Measurements from ENCODE around the gene BTBD2. TPM values are rescaled to one million over a fixed set of nuclear protein-coding genes. Genes with fewer than 3 reads are reported as not detected.

BTBD2 gene
- total RNA-seq, 3 donors from 2014 or later = 52.0 to 67.2 (median 54.4) TPM

- H3K9me3 ChIP-seq = no peaks in the 10 kb centered on the region
- DNase-seq (ENCODE audit: low spot score in 2 of 2) = peak in 1 of 2 donors; percentile 41
- H3K4me3 ChIP-seq = peak within 1 kb of the TSS; percentile 71 to 81 (median 78)
- TF ChIP-seq POLR2AphosphoS5 (IDR thresholded peaks at IDR 0.05) (no peak), POLR2A (IDR thresholded peaks at IDR 0.05) (no peak)
- TF ChIP-seq, protein P1, sequence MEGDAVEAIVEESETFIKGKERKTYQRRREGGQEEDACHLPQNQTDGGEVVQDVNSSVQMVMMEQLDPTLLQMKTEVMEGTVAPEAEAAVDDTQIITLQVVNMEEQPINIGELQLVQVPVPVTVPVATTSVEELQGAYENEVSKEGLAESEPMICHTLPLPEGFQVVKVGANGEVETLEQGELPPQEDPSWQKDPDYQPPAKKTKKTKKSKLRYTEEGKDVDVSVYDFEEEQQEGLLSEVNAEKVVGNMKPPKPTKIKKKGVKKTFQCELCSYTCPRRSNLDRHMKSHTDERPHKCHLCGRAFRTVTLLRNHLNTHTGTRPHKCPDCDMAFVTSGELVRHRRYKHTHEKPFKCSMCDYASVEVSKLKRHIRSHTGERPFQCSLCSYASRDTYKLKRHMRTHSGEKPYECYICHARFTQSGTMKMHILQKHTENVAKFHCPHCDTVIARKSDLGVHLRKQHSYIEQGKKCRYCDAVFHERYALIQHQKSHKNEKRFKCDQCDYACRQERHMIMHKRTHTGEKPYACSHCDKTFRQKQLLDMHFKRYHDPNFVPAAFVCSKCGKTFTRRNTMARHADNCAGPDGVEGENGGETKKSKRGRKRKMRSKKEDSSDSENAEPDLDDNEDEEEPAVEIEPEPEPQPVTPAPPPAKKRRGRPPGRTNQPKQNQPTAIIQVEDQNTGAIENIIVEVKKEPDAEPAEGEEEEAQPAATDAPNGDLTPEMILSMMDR (IDR thresholded peaks at IDR 0.05) = peak in 1 of 3 donors; percentile 21
- no peaks in the 10 kb centered on the region for H3K27me3 ChIP-seq
- no peaks in the 10 kb centered on the region for H3K36me3 ChIP-seq
- intact Hi-C loops (cut with DNase I; ENCODE audit: low total_unique reads) = no loop called here
- H3K4me1 ChIP-seq = peaks cover 8 to 15% of the 10 kb centered on the region in 2 donors
- peak within 1 kb of the TSS; percentile 97 to 98 for H3K27ac ChIP-seq
Observed at GRCh38 chr19:1941146-1942077, 74.1 kb downstream of the BTBD2 start, which contains the start of gene CSNK1G2. CSNK1G2 (plus strand) TSS chr19:1941172; CDS start chr19:1969773, 28,601 bp downstream.

DNA sequence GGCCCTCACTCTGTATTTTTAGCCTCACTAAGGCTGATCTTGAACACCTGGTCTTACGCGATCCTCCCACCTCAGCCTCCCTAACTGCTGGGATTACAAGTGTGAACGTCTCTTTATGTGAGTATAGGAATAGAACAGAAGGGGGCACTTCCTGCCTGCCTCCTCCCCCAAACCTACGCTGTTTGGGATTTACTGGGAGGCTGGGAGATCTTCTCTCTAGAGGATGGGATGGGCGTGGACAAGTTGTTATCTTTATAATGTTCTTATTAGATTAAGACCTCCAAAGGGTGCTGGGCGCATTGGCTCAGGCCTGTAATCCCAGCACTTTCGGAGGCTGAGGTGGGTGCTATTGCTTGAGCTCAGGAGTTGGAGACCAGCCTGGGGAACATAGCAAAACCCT, 77.4 kb downstream of the BTBD2 start:
- H3K9me3 ChIP-seq = no peaks in the 10 kb centered on the region
- H3K27ac ChIP-seq = no peak overlapping the region
- H3K27me3 ChIP-seq = no peaks in the 10 kb centered on the region
- no peaks in the 10 kb centered on the region for H3K36me3 ChIP-seq
- H3K4me3 ChIP-seq = no peak overlapping the region
- H3K4me1 ChIP-seq = peaks cover 6% of the 10 kb centered on the region in 2 donors
- no peak for TF ChIP-seq POLR2A (IDR thresholded peaks at IDR 0.05)
- TF ChIP-seq, protein P1 (IDR thresholded peaks at IDR 0.05) = no peak
- intact Hi-C loops (cut with DNase I; ENCODE audit: low total_unique reads) = loop anchor here (10.0 kb wide), 1 partner anchor 127 kb away; no protein-coding TSS in a partner anchor
- DNase-seq (ENCODE audit: low spot score in 2 of 2) = no peak

DNA sequence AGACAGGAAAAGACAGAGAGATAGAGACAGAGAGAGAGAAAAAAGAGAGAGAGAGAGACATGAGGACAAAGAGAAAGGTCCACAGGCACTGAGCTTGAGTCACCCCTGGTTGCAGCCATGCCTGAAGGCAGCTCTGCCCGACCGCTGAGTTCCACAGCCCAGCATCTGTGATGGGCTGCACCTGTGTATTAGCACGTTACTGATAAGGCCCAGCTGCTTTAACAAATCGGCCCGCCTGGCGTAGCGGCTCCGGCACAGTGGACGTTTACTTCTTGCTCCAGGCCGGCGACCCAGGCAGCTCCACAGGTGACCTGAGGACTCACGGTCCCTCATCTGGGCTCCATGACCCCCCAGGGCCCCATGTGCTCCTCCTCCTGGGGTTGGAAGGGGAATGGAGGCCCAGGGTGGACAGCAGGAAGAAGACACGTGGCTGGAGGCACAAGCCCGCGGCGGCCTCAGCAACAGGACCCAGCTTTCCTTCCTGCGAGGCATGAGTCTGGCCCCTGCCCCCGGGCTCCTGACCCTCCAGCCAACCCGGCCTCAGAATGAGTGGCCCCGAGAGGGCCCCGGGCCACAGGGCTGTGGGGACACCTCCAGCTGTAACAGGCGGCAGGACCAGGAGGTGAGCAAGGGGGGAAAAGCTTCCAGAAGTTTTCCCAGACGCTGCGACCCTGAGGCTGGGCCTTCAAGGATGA, 78.5 kb downstream of the BTBD2 start:
- DNase-seq (ENCODE audit: low spot score in 2 of 2) = no peak
- Histone ChIP-seq H3K27ac (no peak overlapping the region), H3K4me3 (no peak overlapping the region), H3K4me1 (no peaks in the 10 kb centered on the region), H3K9me3 (peaks cover 0 to 6% of the 10 kb centered on the region in 2 donors), H3K36me3 (no peaks in the 10 kb centered on the region), H3K27me3 (no peaks in the 10 kb centered on the region)
- TF ChIP-seq, protein P1 (IDR thresholded peaks at IDR 0.05) = no peak
- intact Hi-C loops (cut with DNase I; ENCODE audit: low total_unique reads) = loop anchor here (10.0 kb wide), 1 partner anchor 128 kb away; no protein-coding TSS in a partner anchor

DNA sequence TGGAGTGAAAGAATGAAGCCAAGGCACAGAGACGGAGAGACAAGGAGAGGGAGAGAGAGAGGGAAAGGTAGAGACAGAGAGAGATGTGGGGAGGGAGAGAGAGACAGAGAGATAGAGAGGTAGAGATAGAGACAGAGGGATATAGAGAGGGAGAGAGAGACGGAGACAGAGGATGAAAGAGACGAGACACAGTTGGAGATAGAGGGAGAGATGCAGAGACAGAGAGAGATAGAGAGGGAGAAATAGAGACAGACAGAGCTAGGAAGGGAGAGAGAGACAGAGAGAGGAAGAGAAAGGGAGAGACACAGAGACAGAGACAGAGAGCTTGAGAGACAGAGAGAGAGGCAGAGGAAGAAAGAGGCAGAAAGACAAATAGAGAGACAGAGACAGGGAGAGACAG, 79.1 kb downstream of the BTBD2 start:
- Histone ChIP-seq H3K27ac (no peak overlapping the region), H3K9me3 (peaks cover 0 to 7% of the 10 kb centered on the region in 2 donors), H3K27me3 (no peaks in the 10 kb centered on the region), H3K4me1 (no peaks in the 10 kb centered on the region), H3K36me3 (no peaks in the 10 kb centered on the region), H3K4me3 (no peak overlapping the region)
- DNase-seq (ENCODE audit: low spot score in 2 of 2) = no peak
- intact Hi-C loops (cut with DNase I; ENCODE audit: low total_unique reads) = loop anchor here (10.0 kb wide), 1 partner anchor 128 kb away; no protein-coding TSS in a partner anchor
- TF ChIP-seq POLR2AphosphoS5 (IDR thresholded peaks at IDR 0.05) (no peak), POLR2A (IDR thresholded peaks at IDR 0.05) (no peak)
- TF ChIP-seq, protein P1 (IDR thresholded peaks at IDR 0.05) = no peak
